ENCODE results near the gene HSD11B2.

The HSD11B2 gene

DNA sequence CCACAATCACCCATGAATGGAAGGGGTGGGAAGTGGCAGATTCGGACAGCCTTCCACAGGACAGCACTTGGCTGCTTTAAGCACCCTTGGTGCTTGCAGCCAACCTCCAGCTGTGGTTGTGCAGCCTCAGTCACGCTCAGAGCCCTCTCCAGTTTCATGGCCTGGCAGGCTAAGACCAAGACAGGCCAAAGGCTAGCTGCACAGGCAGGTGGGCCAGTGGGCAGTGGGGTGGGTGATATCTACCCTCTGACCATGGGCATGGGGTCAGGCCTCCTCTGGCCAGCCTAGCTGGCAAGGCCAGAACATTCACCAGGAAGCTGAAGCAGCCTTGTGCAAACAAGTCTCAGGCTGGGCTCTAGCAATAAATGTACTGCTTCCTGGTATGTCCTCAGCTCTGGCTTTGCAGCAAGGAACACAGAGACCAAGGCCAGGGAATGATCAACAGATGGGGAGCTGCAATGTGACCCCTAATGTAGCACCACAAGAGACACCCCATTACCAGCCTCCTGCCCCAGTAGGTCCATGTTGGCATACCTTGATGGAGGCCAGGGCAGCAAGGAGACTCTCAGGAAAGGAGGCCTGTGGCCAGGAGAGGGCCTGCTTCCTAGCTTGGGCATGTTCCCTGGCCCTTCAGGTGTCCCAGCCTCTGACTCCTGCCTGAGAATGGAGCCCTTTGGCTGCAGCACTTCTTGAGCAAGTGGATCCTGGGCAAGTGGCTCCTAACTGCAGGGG is 20.9 kb downstream of the HSD11B2 start:
- Histone ChIP-seq H3K36me3 (ENCODE audit: control insufficient read depth, low read length) (peaks cover 7% of the 10 kb centered on the region; the same call in 1 of the 2 replicates), H3K27me3 (ENCODE audit: control insufficient read depth, low read length) (no peaks in the 10 kb centered on the region), H3F3A (ENCODE audit: control insufficient read depth, insufficient read depth) (no peaks in the 10 kb centered on the region), H3K27ac (ENCODE audit: low read depth, low read length) (no peak overlapping the region), H3K4me1 (ENCODE audit: control insufficient read depth, low read length) (no peaks in the 10 kb centered on the region), H4K20me1 (ENCODE audit: control insufficient read depth, insufficient read depth, low read depth, low read length) (peaks cover 5% of the 10 kb centered on the region; the same call in 1 of the 2 replicates), H3K4me2 (ENCODE audit: low read length) (no peak overlapping the region), H3K9me3 (ENCODE audit: control insufficient read depth, insufficient read depth, low read length) (no peaks in the 10 kb centered on the region), H3K9me2 (replicated peaks; ENCODE audit: control insufficient read depth, low read length) (no peaks in the 10 kb centered on the region), H3K79me2 (ENCODE audit: control insufficient read depth, low read length) (peaks cover 4% of the 10 kb centered on the region; the same call in 1 of the 2 replicates), H3K4me3 (ENCODE audit: low read length) (no peak overlapping the region)
- TF ChIP-seq EZH2phosphoT487 (IDR thresholded peaks at IDR 0.05; ENCODE audit: borderline replicate concordance, low read length) (no peak), CTCF (IDR thresholded peaks at IDR 0.05; ENCODE audit: low read depth, low read length, poor library complexity, severe bottlenecking) (no peak)

DNA sequence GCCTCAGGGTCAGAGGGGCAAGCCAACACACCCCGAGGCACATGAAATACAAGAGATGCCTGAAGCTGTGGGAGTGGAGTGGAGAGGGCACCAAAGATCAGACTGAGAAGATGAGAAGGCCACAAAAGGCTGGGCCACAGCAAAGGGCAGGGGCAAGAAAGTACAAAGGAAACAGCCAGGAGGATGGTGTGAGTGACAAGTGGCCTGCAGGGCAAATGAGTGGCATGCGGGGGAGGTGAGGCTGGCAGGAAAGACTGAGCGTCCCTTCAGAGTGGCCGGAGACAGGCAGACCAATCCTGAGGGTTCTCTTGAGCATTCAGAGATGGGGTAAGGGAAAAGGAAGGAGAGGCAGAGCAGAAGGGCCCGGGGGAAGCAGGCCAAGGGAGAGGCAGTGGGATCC is 23.2 kb downstream of the HSD11B2 start:
- no peaks in the 10 kb centered on the region for H3K27me3 ChIP-seq (ENCODE audit: control insufficient read depth, low read length)
- no peaks in the 10 kb centered on the region for H3K4me1 ChIP-seq (ENCODE audit: control insufficient read depth, low read length)
- H3K9me3 ChIP-seq (ENCODE audit: control insufficient read depth, insufficient read depth, low read length) = no peaks in the 10 kb centered on the region
- H3K79me2 ChIP-seq (ENCODE audit: control insufficient read depth, low read length) = no peaks in the 10 kb centered on the region; the same call in 1 of the 2 replicates
- H3K9me2 ChIP-seq (replicated peaks; ENCODE audit: control insufficient read depth, low read length) = no peaks in the 10 kb centered on the region
- no peak overlapping the region for H3K4me2 ChIP-seq (ENCODE audit: low read length)
- no peak overlapping the region for H3K4me3 ChIP-seq (ENCODE audit: low read length)
- no peak overlapping the region for H3K27ac ChIP-seq (ENCODE audit: low read depth, low read length)
- H4K20me1 ChIP-seq (ENCODE audit: control insufficient read depth, insufficient read depth, low read depth, low read length) = no peaks in the 10 kb centered on the region
- TF ChIP-seq CTCF (IDR thresholded peaks at IDR 0.05; ENCODE audit: low read depth, low read length, poor library complexity, severe bottlenecking) (no peak), EZH2phosphoT487 (IDR thresholded peaks at IDR 0.05; ENCODE audit: borderline replicate concordance, low read length) (no peak)
- no peaks in the 10 kb centered on the region for H3F3A ChIP-seq (ENCODE audit: control insufficient read depth, insufficient read depth)
- peaks cover 3% of the 10 kb centered on the region; the same call in 1 of the 2 replicates for H3K36me3 ChIP-seq (ENCODE audit: control insufficient read depth, low read length)

DNA sequence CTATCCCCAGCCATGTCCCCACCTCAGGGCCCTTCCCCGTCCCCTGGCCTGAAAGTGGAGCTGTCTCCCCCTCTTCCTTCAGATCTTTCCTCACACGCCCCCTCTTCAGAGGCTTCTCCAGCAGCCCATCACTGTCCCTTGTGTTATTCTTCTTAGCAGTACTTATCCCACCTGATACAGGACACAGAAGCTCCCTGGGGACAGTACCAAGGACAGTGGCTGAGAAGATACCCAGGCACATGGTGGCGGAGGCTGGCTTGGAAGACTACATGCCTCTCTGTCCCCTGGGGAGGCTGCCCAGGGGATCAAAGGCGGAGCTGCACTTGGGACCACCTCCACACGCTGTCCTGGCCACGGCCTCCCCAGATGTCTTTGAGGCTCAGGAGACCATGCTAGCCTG is 23.9 kb downstream of the HSD11B2 start:
- no peak for TF ChIP-seq CTCF (IDR thresholded peaks at IDR 0.05; ENCODE audit: low read depth, low read length, poor library complexity, severe bottlenecking)
- H3K9me2 ChIP-seq (replicated peaks; ENCODE audit: control insufficient read depth, low read length) = no peaks in the 10 kb centered on the region

More for the DNA sequence above, 23.9 kb downstream of the HSD11B2 start:
- H3K4me3 ChIP-seq (ENCODE audit: low read length) = no peak overlapping the region
- no peak overlapping the region for H3K27ac ChIP-seq (ENCODE audit: low read depth, low read length)
- H3K79me2 ChIP-seq (ENCODE audit: control insufficient read depth, low read length) = no peaks in the 10 kb centered on the region; the same call in 1 of the 2 replicates
- no peaks in the 10 kb centered on the region for H4K20me1 ChIP-seq (ENCODE audit: control insufficient read depth, insufficient read depth, low read depth, low read length)
- H3K9me3 ChIP-seq (ENCODE audit: control insufficient read depth, insufficient read depth, low read length) = no peaks in the 10 kb centered on the region
- H3K4me2 ChIP-seq (ENCODE audit: low read length) = no peak overlapping the region
- peaks cover 3% of the 10 kb centered on the region; the same call in 1 of the 2 replicates for H3K36me3 ChIP-seq (ENCODE audit: control insufficient read depth, low read length)
- no peaks in the 10 kb centered on the region for H3K27me3 ChIP-seq (ENCODE audit: control insufficient read depth, low read length)
- no peaks in the 10 kb centered on the region for H3F3A ChIP-seq (ENCODE audit: control insufficient read depth, insufficient read depth)
- H3K4me1 ChIP-seq (ENCODE audit: control insufficient read depth, low read length) = no peaks in the 10 kb centered on the region

All from DOHH2 (cell line).